HepG2 (cell line): ENCODE data around the gene TBX6. TPM values are rescaled to one million over a fixed set of nuclear protein-coding genes. Genes with fewer than 3 reads are reported as not detected.
A peak's percentile ranks its signal among the peaks of the same experiment; 100 is the strongest.

Experiments
- ATF6 ChIP-seq: sonication (generic); formaldehyde crosslinking; conservative IDR thresholded peaks from 2 replicates; pipeline ENCODE4 v1.4.0; 2020; ENCODE audit warnings: missing genetic modification reagents
- HOMEZ ChIP-seq: IDR thresholded peaks from 2 replicates; pipeline ENCODE4 v1.6.1; 2016; ENCODE audit warnings: low read depth
- IKZF5 ChIP-seq: IDR thresholded peaks from 2 replicates; pipeline ENCODE4 v1.6.1; 2018; ENCODE audit warnings: missing genetic modification reagents, mild to moderate bottlenecking, missing compliant biosample characterization
- NRL ChIP-seq: sonication (generic); formaldehyde crosslinking; IDR thresholded peaks from 2 replicates; pipeline ENCODE4 v1.5.0; 2020; ENCODE audit warnings: missing genetic modification reagents, mild to moderate bottlenecking, moderate library complexity, borderline replicate concordance
- PCBP1 ChIP-seq: fragments of 200-400 bp; formaldehyde crosslinking; IDR thresholded peaks from 2 replicates; pipeline ENCODE4 v1.6.1; 2017; ENCODE audit warnings: mild to moderate bottlenecking, low read depth, low read length, borderline replicate concordance
- YEATS2 ChIP-seq: sonication (generic); formaldehyde crosslinking; IDR thresholded peaks from 2 replicates; pipeline ENCODE4 v1.4.0; 2020; ENCODE audit warnings: missing genetic modification reagents, borderline replicate concordance
- ZBTB38 ChIP-seq: sonication (generic); formaldehyde crosslinking; IDR thresholded peaks from 2 replicates; pipeline ENCODE4 v1.5.1; 2020; ENCODE audit warnings: mild to moderate bottlenecking, missing genetic modification reagents
- ZMYM2 ChIP-seq: sonication (generic); formaldehyde crosslinking; IDR thresholded peaks from 2 replicates; pipeline ENCODE4 v1.8.0; 2022; ENCODE audit warnings: mild to moderate bottlenecking, missing genetic modification reagents
- ZNF230 ChIP-seq: sonication (generic); formaldehyde crosslinking; IDR thresholded peaks from 2 replicates; pipeline ENCODE4 v1.4.0; 2020; ENCODE audit warnings: mild to moderate bottlenecking, missing genetic modification reagents
- ZNF552 ChIP-seq: sonication (generic); formaldehyde crosslinking; IDR thresholded peaks from 2 replicates; pipeline ENCODE4 v1.9.0; 2022; ENCODE audit warnings: missing genetic modification reagents, mild to moderate bottlenecking, borderline replicate concordance
- ZNF713 ChIP-seq: sonication (generic); formaldehyde crosslinking; IDR thresholded peaks from 2 replicates; pipeline ENCODE4 v1.4.0; 2020; ENCODE audit warnings: mild to moderate bottlenecking, missing genetic modification reagents
- ZNF772 ChIP-seq: sonication (generic); formaldehyde crosslinking; IDR thresholded peaks from 2 replicates; pipeline ENCODE4 v1.5.0; 2020; ENCODE audit warnings: mild to moderate bottlenecking, missing genetic modification reagents
- polyA plus RNA-seq, 8 experiments: library from polyadenylated mRNA; depleted of rRNA in 3 of 8; stranded (reverse) in 7 of 8; unstranded in 1 of 8; fragments of >200 nt; fragmentation: Illumina TruSeq in 4 of 8; extraction: Trizol in 4 of 8; gene quantifications; 2 replicates each; pipeline versions ENCODE4 v1.2.1 to v1.2.3, GENCODE V29; 2011 to 2016; ENCODE audit warnings: low read depth in 4 of 8, missing spikeins in 1 of 8, mixed read lengths in 1 of 8; ENCODE audit not compliant: insufficient read depth in 1 of 8
- total RNA-seq, 5 experiments: library from RNA; depleted of rRNA; stranded (reverse); fragments of >200 nt; fragmentation: Illumina TruSeq; extraction: Trizol; gene quantifications; 2 replicates each; pipeline ENCODE4 v1.2.3, GENCODE V29; 2016; ENCODE audit warnings: low read depth in 1 of 5
- TF ChIP-seq, protein P1 (sequence below): sonication (generic); formaldehyde crosslinking; IDR thresholded peaks from 2 replicates; pipeline ENCODE4 v1.5.0; 2020; ENCODE audit warnings: mild to moderate bottlenecking, missing genetic modification reagents
- TF ChIP-seq, protein P2 (sequence below): conservative IDR thresholded peaks from 2 replicates; pipeline ENCODE4 v1.6.1; 2018; ENCODE audit warnings: missing genetic modification reagents
- TF ChIP-seq, protein P3 (sequence below): sonication (generic); formaldehyde crosslinking; IDR thresholded peaks from 2 replicates; pipeline ENCODE4 v1.5.1; 2020; ENCODE audit warnings: mild to moderate bottlenecking, missing genetic modification reagents, borderline replicate concordance

Gene TBX6
- total and polyA plus RNA-seq, 2 of the 13 experiments (the other 11 are each of a cell fraction or from before 2014, with no cell fraction given) = 0.24 to 0.42 TPM

- TF ChIP-seq ZMYM2 (CRISPR knock-in tag) (peak; percentile 94), PCBP1 (peak; percentile 85; the same call in 1 of the 2 replicates), HOMEZ (CRISPR knock-in tag) (0 out of 2 replicates have a peak, but pooled peaks have one; percentile 30), IKZF5 (peak; percentile 96), NRL (CRISPR knock-in tag) (peak; percentile 94), ZNF772 (CRISPR knock-in tag) (peak; percentile 99), ATF6 (CRISPR knock-in tag) (peak; percentile 70; the same call in 1 of the 2 replicates), YEATS2 (CRISPR knock-in tag) (peak; percentile 99), ZNF230 (CRISPR knock-in tag) (peak; percentile 94), ZBTB38 (CRISPR knock-in tag) (peak; percentile 90; the same call in 1 of the 2 replicates), ZNF552 (CRISPR knock-in tag) (peak; percentile 92; the same call in 1 of the 2 replicates), ZNF713 (CRISPR knock-in tag) (no peak; the same call in 1 of the 2 replicates)
- TF ChIP-seq, protein P1, sequence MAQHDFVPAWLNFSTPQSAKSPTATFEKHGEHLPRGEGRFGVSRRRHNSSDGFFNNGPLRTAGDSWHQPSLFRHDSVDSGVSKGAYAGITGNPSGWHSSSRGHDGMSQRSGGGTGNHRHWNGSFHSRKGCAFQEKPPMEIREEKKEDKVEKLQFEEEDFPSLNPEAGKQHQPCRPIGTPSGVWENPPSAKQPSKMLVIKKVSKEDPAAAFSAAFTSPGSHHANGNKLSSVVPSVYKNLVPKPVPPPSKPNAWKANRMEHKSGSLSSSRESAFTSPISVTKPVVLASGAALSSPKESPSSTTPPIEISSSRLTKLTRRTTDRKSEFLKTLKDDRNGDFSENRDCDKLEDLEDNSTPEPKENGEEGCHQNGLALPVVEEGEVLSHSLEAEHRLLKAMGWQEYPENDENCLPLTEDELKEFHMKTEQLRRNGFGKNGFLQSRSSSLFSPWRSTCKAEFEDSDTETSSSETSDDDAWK = no peak
- TF ChIP-seq, protein P2, sequence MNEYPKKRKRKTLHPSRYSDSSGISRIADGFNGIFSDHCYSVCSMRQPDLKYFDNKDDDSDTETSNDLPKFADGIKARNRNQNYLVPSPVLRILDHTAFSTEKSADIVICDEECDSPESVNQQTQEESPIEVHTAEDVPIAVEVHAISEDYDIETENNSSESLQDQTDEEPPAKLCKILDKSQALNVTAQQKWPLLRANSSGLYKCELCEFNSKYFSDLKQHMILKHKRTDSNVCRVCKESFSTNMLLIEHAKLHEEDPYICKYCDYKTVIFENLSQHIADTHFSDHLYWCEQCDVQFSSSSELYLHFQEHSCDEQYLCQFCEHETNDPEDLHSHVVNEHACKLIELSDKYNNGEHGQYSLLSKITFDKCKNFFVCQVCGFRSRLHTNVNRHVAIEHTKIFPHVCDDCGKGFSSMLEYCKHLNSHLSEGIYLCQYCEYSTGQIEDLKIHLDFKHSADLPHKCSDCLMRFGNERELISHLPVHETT = peak; percentile 91
- TF ChIP-seq, protein P3, sequence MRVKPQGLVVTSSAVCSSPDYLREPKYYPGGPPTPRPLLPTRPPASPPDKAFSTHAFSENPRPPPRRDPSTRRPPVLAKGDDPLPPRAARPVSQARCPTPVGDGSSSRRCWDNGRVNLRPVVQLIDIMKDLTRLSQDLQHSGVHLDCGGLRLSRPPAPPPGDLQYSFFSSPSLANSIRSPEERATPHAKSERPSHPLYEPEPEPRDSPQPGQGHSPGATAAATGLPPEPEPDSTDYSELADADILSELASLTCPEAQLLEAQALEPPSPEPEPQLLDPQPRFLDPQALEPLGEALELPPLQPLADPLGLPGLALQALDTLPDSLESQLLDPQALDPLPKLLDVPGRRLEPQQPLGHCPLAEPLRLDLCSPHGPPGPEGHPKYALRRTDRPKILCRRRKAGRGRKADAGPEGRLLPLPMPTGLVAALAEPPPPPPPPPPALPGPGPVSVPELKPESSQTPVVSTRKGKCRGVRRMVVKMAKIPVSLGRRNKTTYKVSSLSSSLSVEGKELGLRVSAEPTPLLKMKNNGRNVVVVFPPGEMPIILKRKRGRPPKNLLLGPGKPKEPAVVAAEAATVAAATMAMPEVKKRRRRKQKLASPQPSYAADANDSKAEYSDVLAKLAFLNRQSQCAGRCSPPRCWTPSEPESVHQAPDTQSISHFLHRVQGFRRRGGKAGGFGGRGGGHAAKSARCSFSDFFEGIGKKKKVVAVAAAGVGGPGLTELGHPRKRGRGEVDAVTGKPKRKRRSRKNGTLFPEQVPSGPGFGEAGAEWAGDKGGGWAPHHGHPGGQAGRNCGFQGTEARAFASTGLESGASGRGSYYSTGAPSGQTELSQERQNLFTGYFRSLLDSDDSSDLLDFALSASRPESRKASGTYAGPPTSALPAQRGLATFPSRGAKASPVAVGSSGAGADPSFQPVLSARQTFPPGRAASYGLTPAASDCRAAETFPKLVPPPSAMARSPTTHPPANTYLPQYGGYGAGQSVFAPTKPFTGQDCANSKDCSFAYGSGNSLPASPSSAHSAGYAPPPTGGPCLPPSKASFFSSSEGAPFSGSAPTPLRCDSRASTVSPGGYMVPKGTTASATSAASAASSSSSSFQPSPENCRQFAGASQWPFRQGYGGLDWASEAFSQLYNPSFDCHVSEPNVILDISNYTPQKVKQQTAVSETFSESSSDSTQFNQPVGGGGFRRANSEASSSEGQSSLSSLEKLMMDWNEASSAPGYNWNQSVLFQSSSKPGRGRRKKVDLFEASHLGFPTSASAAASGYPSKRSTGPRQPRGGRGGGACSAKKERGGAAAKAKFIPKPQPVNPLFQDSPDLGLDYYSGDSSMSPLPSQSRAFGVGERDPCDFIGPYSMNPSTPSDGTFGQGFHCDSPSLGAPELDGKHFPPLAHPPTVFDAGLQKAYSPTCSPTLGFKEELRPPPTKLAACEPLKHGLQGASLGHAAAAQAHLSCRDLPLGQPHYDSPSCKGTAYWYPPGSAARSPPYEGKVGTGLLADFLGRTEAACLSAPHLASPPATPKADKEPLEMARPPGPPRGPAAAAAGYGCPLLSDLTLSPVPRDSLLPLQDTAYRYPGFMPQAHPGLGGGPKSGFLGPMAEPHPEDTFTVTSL (CRISPR knock-in tag) = no peak
These were observed 38.9 kb downstream of the TBX6 start (continued) for GRCh38 chr16:30052671-30053372.
